Mononuclear cell (primary cell): ENCODE results near the gene OIP5. TPM values are rescaled to one million over a fixed set of nuclear protein-coding genes. Genes with fewer than 3 reads are reported as not detected.
"Not testable (repeated sequence)": the region's sequence is repeated elsewhere in the genome, so short reads cannot be mapped to it uniquely, and the experiment has no call there.

ENCODE experiments used
- H3K27me3 ChIP-seq: 2 replicates; pipeline ENCODE4 v1.6.0; 2011; ENCODE audit warnings: low read length, control low read depth; ENCODE audit not compliant: insufficient read depth
- H3K4me1 ChIP-seq: 2 replicates; pipeline ENCODE4 v1.5.1; 2011; ENCODE audit warnings: mild to moderate bottlenecking, low read length, control low read depth; ENCODE audit not compliant: insufficient read depth
- H3K4me3 ChIP-seq: 2 replicates; pipeline ENCODE4 v1.5.1; 2011; ENCODE audit warnings: mild to moderate bottlenecking, low read length, moderate library complexity
- H3K9me3 ChIP-seq: 2 replicates; pipeline ENCODE4 v1.5.1; 2011; ENCODE audit warnings: low read depth, mild to moderate bottlenecking, control low read depth, low read length
- total RNA-seq: library from RNA; depleted of rRNA; stranded (reverse); fragments of >200 nt; gene quantifications from one replicate; pipeline ENCODE4 v1.2.3, GENCODE V29; 2012

OIP5 gene
- total RNA-seq, 1 donor, result 0.21 TPM

DNA sequence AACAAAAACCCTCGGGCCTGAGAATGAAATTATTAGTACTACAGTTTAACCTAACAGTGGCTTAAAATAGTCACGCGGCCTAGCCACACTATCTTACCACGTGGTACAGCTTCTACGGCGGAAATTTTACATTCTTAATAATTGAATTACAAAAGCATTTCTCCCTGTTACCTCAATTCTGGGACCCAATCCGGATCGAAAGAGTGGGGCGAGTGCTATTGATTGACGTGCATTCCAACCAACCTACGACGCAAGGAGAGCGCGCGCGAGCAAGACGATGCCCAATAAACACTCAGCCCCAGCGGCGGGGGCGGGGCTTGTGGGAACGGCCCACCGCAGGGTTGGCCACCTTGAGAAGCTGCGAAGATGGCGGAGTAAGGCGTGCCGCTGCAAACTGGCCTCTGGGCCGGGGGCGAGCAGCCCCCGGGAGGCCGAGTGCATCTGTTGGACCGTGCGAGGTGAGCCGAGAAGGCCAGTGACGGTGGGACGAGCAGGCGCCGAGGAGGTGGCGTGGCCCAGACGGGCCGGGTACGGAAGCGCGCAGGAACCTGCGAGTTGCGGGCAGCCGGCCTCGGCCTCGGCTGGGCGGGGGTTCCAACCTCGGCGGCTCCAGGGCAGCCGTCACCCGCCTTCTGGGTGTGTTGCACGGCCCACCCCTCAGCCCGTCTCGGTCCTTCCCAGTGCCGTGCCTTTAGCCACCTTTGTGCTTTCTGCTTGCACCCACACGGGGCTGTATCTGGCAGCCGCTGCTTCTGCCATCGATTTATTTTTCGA lies 48.6 kb downstream of the OIP5 start:
- Histone ChIP-seq H3K4me1 (peaks cover 41% of the 10 kb centered on the region), H3K9me3 (no peaks in the 10 kb centered on the region), H3K27me3 (no peaks in the 10 kb centered on the region), H3K4me3 (peak overlapping the region; percentile 98)

DNA sequence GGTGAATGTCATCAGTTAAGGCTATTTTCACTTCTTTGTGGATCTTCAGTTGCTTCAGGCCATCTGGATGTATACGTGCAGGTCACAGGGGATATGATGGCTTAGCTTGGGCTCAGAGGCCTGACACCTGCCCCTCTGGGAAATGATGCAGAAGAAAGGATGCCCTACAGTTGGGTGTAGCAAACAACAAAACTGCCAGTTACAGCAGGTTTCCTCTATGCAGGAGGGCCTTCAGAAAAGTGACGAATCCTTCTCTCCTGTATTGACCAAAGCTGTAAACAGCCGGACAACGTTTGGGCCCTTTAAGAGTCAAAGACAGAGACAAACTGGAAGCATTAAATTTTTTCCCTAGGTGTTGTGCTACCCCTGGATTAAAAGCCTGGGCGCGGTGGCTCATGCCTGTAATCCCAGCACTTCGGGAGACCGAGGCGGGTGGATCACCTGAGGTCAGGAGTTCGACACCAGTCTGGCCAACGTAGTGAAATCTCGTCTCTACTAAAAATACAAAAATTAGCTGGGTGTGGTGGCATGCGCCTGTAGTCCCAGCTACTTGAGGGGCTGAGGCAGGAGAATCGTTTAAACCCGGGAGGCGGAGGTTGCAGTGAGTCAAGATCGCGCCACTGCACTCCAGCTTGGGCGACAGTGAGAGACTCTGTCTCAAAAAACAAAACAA lies 49.3 kb downstream of the OIP5 start:
- H3K9me3 ChIP-seq, H3K27me3 ChIP-seq: not testable (repeated sequence)
- Histone ChIP-seq H3K4me1 (peaks cover 36% of the 10 kb centered on the region), H3K4me3 (peak overlapping the region; percentile 98)

DNA sequence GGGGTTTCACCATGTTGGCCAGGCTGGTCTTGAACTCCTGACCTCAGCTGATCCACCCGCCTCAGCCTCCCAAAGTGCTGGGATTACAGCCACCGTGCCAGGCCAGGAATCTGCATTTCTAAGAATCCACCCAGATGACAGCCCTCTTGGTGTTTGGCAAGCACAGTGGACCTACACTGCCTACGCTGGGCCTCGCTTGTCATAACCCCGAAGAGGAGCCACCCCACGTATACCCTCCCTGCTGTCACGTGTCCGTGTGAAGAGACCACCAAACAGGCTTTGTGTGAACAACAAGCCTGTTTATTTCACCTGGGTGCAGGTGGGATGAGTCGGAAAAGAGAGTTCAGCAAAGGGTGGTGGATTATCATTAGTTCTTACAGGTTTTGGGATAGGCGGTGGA lies 50.0 kb downstream of the OIP5 start:
- H3K4me1 ChIP-seq, result peaks cover 29% of the 10 kb centered on the region
- not testable (repeated sequence) for H3K9me3 ChIP-seq, H3K4me3 ChIP-seq, H3K27me3 ChIP-seq

DNA sequence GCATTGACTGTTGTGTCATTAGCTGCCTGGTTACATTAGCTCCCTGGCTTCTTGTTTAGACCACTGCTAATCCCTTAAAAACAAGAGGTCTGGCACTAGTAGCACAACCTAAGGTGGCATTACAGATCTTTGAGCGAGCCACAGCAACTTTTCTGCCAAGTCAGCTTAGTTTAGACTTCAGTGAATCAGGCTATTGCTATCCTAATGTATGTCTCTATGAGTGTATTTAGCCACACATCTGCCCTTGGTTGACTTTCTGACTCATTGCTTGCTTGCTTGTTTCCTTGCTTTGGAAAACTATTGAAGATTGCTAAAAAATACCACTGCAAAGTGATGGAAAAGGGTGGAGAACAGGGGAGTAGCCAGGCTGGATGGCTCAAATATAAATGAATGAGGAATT lies 51.2 kb downstream of the OIP5 start:
- Histone ChIP-seq H3K4me3 (no peak overlapping the region), H3K9me3 (no peaks in the 10 kb centered on the region), H3K4me1 (peaks cover 19% of the 10 kb centered on the region), H3K27me3 (no peaks in the 10 kb centered on the region)

DNA sequence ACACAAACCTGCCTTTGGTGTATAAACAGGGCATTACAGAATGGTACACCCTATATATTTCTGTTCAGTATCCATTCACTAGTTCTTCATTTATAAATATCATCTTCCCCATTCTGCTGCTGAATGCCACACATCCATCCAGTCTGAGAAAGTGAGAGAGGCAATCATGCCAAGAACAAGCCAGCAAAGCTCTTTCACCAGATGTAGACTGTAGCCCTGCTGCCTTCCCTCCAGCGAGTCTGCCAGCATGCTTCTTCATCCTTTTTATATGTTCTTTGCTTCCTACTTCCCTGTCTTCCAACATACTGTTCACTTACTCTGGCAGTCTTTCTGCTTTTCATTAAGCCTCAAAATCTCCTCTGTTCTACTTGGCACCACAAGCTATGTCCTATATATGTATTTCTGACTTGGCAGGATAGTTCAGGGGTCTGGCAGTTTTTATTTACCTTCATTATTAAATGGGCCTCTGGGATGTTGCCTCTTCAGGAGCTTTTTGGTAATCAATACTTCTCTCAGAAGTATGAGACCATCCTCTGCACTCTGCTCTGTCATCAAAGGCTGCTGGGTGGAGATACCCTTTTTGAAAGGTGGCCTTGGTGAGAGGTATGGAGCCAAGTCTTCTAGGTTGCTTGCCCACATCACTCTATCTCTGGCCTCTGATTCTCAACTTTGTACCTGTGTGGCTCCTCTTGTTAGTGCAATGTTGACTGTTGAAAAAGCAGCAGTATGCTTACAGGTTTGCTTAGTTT lies 52.7 kb downstream of the OIP5 start:
- H3K4me1 ChIP-seq, result peaks cover 7% of the 10 kb centered on the region
- H3K27me3 ChIP-seq, result no peaks in the 10 kb centered on the region
- no peaks in the 10 kb centered on the region for H3K9me3 ChIP-seq
- H3K4me3 ChIP-seq, result no peak overlapping the region

DNA sequence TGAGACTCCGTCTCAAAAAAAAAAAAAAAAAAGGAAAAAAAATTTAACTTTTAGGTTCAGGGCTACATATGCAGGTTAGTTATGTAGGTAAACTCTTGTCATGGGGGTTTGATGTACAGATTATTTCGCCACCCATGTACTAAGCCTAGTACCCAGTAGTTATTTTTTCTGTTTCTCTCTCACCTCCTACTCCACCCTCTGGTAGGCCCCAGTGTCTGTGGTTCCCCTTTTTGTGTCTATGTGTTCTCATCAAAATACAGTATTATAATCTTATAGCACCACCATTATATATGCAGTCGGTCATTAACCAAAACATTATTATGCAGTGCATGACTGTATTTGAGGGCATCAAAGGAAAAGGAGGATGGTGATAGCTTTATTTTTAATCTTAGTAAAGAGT lies 54.1 kb downstream of the OIP5 start:
- Histone ChIP-seq H3K4me1 (peaks cover 5% of the 10 kb centered on the region), H3K27me3 (no peaks in the 10 kb centered on the region), H3K9me3 (no peaks in the 10 kb centered on the region), H3K4me3 (no peak overlapping the region)

DNA sequence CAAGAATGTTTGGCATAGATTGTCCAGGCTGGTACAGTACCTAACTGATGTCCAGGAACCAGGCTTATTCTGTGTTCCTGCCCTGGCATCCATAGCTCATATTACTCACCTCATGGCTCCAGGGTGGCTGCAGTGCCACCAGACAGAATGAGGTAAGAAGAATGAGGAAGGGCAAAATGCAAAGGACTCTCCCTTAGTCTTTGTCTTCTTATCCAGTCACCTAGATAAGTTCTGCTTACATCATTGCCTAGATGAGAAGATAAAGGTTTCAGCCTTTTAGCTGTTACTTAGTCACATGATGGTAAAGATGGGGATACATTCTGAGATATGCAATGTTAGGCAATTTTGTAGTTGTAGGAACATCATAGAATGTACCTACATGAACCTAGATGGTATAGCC lies 55.6 kb downstream of the OIP5 start:
- no peaks in the 10 kb centered on the region for H3K27me3 ChIP-seq
- no peaks in the 10 kb centered on the region for H3K4me1 ChIP-seq

DNA sequence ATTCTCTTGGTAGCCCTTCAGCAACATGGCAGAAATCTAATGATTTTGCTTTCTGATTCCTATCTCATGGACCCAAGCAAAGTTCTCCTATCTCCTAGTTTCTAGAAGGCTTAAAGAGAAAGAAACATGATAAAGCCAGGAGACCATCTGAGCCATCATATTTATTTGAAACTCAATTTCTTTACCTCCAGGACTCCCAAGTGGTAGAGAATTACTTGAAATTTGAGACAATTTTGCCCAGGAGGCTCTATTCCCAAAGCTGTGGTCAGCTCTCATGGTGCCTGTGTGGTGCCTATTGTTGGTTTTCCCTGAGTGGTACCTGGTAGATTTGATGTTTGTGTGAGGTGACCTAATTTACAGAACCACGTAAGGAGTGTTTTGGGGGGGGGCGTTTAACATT lies 62.5 kb downstream of the OIP5 start:
- H3K27me3 ChIP-seq, result no peaks in the 10 kb centered on the region
- H3K9me3 ChIP-seq, result no peaks in the 10 kb centered on the region
- H3K4me3 ChIP-seq, result no peak overlapping the region
- no peaks in the 10 kb centered on the region for H3K4me1 ChIP-seq

More for the DNA sequence above, 55.6 kb downstream of the OIP5 start:
- Histone ChIP-seq H3K9me3 (no peaks in the 10 kb centered on the region), H3K4me3 (no peak overlapping the region)

DNA sequence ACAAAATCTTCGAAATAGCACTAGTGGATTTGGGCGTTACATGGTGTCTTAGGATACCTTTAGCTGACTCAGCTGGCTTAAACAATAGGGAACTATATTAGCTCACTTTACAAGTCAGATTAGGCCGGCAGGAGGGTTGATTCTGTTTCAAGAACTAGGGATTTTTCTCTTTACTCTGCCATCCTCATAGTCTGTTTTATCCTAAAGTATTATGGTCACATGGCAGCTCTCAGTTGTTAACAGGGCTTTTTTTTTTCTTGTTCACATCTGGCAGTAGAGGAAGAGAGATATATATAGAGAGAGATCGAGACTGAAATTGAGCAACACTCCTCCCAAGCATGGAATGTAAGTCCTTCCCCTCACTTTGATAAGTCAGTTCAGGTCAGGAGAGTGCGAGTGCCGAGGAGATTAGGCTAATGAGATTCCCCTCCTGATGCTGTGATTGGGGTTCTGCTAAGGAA lies 68.5 kb downstream of the OIP5 start:
- Histone ChIP-seq H3K9me3 (no peaks in the 10 kb centered on the region), H3K4me3 (no peak overlapping the region), H3K4me1 (peaks cover 16% of the 10 kb centered on the region), H3K27me3 (no peaks in the 10 kb centered on the region)

DNA sequence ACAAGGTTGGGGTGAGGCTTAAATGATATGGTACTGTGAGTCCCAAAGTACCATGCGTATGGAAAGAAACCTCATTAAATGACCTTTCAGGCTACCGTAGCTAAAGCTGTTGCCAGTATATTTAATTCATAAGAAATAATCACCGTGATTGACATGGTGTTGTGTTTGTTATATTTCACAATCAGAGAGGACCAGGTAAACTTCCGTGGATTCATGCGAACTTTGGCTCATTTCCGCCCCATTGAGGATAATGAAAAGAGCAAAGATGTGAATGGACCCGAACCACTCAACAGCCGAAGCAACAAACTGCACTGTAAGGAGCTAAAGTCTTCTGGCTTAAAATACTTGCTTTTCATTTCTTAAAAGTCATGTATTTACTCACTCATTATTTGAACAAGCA lies 69.8 kb downstream of the OIP5 start:
- Histone ChIP-seq H3K4me1 (peaks cover 18% of the 10 kb centered on the region), H3K4me3 (no peak overlapping the region), H3K27me3 (no peaks in the 10 kb centered on the region), H3K9me3 (no peaks in the 10 kb centered on the region)

DNA sequence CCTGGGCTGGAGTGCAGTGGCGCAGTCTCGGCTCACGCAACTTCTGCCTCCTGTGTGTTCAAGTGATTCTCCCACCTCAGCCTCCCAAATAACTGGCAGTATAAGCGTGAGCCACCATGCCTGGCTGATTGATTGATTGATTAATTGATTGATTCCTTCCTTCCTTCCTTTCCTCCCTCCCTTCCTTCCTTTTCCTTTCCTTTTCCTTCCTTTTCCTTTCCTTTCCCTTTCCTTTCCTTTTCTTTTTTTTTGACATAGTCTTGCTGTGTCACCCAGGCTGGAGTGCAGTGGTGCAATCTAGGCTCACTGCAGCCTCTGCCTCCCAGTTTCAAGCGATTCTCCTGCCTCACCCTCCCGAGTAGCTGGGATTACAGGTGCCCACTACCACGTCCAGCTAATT lies 71.5 kb downstream of the OIP5 start:
- H3K4me1 ChIP-seq, result peaks cover 21% of the 10 kb centered on the region
- H3K27me3 ChIP-seq, H3K4me3 ChIP-seq, H3K9me3 ChIP-seq: not testable (repeated sequence)

DNA sequence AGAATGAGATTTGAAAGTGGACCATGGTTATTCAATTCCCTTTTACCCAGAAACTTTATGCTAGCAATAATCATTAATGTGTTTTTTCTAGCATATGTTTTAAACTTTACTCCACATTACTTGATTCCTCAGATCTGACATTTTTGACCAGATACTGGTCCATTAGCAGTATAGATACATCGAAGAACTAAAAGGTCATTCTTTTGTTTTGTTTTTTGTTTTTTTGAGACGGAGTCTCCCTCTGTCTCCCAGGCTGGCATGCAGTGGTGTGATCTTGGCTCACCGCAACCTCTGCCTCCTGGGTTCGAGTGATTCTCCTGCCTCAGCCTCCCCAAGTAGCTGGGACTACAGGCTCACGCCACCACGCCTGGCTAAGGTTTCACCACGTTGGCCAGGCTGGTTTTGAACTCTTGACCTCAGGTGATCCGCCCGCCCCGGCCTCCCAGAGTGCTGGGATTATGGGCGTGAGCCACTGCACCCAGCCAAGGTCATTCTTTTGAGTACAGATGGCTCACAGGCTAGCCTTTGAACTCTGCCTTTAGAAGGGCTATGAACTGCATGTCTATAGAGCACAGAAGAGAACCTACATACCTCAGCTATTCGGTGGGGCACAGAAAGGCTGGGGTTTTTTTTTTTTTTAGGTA lies 72.7 kb downstream of the OIP5 start:
- Histone ChIP-seq H3K27me3 (no peaks in the 10 kb centered on the region), H3K9me3 (no peaks in the 10 kb centered on the region), H3K4me3 (no peak overlapping the region), H3K4me1 (peaks cover 21% of the 10 kb centered on the region)
